Activated CD4-positive, alpha-beta T cell treated with anti-CD3 and anti-CD28 coated beads, Interleukin-2, Interleukin-6, amounts not matched to agents 100 ng/mL and 50 ng/mL, durations not matched to agents 16 hours and 8 hours (primary cell): Measurements from ENCODE around the gene FAM120C.

Source experiments
- DNase-seq: peaks from one replicate; pipeline ENCODE4 v3.0.0-alpha.2; 2020

The FAM120C gene

GRCh38 chrX:54134269-54134668 lies 48.8 kb downstream of the FAM120C start:
- DNase-seq, result no peak

GRCh38 chrX:54116391-54116790 lies 66.7 kb downstream of the FAM120C start:
- no peak for DNase-seq

GRCh38 chrX:54093571-54093970 lies 89.5 kb downstream of the FAM120C start:
- DNase-seq, result no peak

GRCh38 chrX:54093159-54093558 lies 89.9 kb downstream of the FAM120C start:
- no peak for DNase-seq

- DNase-seq, result no peak
Observed at GRCh38 chrX:54090880-54091279, 92.2 kb downstream of the FAM120C start.

GRCh38 chrX:54089191-54089590 lies 93.9 kb downstream of the FAM120C start:
- DNase-seq, result no peak

GRCh38 chrX:54087661-54088060 lies 95.4 kb downstream of the FAM120C start:
- DNase-seq, result no peak

GRCh38 chrX:54085666-54086065 lies 97.4 kb downstream of the FAM120C start:
- DNase-seq, result no peak

GRCh38 chrX:54076903-54077302 lies 106.2 kb downstream of the FAM120C start:
- DNase-seq, result no peak

GRCh38 chrX:54074826-54075225 lies 108.2 kb downstream of the FAM120C start:
- DNase-seq, result no peak

GRCh38 chrX:54067766-54068165 lies 115.3 kb downstream of the FAM120C start:
- no peak for DNase-seq

GRCh38 chrX:54066841-54067240 lies 116.2 kb downstream of the FAM120C start:
- no peak for DNase-seq

- no peak for DNase-seq
Observed at GRCh38 chrX:54064564-54064963, 118.5 kb downstream of the FAM120C start.

GRCh38 chrX:54063361-54063760 lies 119.7 kb downstream of the FAM120C start:
- no peak for DNase-seq

- DNase-seq, result no peak
Observed at GRCh38 chrX:54049801-54050200, 133.3 kb downstream of the FAM120C start.

GRCh38 chrX:54048412-54048811 lies 134.6 kb downstream of the FAM120C start:
- no peak for DNase-seq

GRCh38 chrX:54045563-54046228 lies 137.4 kb downstream of the FAM120C start:
- DNase-seq, result no peak

- DNase-seq, result no peak
Observed at GRCh38 chrX:54044877-54045338, 138.1 kb downstream of the FAM120C start.

- DNase-seq, result peak; percentile 94
Observed at GRCh38 chrX:54044126-54044876, 138.8 kb downstream of the FAM120C start, which contains the start of gene PHF8. Gene PHF8, minus strand, starts transcription at chrX:54044473. Its CDS starts 1,745 bp downstream, at chrX:54042728.

- DNase-seq, result peak; percentile 42
Observed at GRCh38 chrX:54043541-54044125, 139.4 kb downstream of the FAM120C start.

GRCh38 chrX:54043056-54043455 lies 140.0 kb downstream of the FAM120C start:
- no peak for DNase-seq

GRCh38 chrX:54042609-54043021 lies 140.4 kb downstream of the FAM120C start:
- DNase-seq, result peak; percentile 49

- DNase-seq, result no peak
Observed at GRCh38 chrX:54030329-54030728, 152.7 kb downstream of the FAM120C start.
